Putamen (tissue), 1 donor: ENCODE measurements around the gene CCDC187.
A peak's percentile ranks its signal among the peaks of the same experiment; 100 is the strongest.

Experiments used
- DNase-seq: peaks from one replicate; pipeline ENCODE4 v3.0.0-alpha.2; 2016; ENCODE audit warnings: low spot score

CCDC187 gene

GRCh38 chr9:136339173-136339957 is 35.5 kb upstream of the CCDC187 start:
- DNase-seq, result peak; percentile 55

GRCh38 chr9:136338511-136338910 is 34.6 kb upstream of the CCDC187 start:
- DNase-seq, result no peak

GRCh38 chr9:136337416-136338395 is 33.8 kb upstream of the CCDC187 start:
- no peak for DNase-seq

GRCh38 chr9:136336881-136337280 is 33.0 kb upstream of the CCDC187 start:
- no peak for DNase-seq

GRCh38 chr9:136336156-136336870 is 32.4 kb upstream of the CCDC187 start:
- DNase-seq, result no peak

GRCh38 chr9:136335296-136336155 is 31.6 kb upstream of the CCDC187 start:
- DNase-seq, result no peak

GRCh38 chr9:136334541-136334940 is 30.6 kb upstream of the CCDC187 start:
- DNase-seq, result no peak

- no peak for DNase-seq
Observed at GRCh38 chr9:136333486-136333885, 29.6 kb upstream of the CCDC187 start.

- DNase-seq, result no peak
Observed at GRCh38 chr9:136333045-136333444, 29.2 kb upstream of the CCDC187 start.

- no peak for DNase-seq
Observed at GRCh38 chr9:136332482-136332983, 28.6 kb upstream of the CCDC187 start.

- no peak for DNase-seq
Observed at GRCh38 chr9:136331556-136332481, 27.9 kb upstream of the CCDC187 start.

GRCh38 chr9:136331030-136331429 is 27.1 kb upstream of the CCDC187 start:
- DNase-seq, result no peak

- no peak for DNase-seq
Observed at GRCh38 chr9:136330406-136330990, 26.6 kb upstream of the CCDC187 start.

GRCh38 chr9:136329636-136330405 is 25.9 kb upstream of the CCDC187 start:
- no peak for DNase-seq

- no peak for DNase-seq
Observed at GRCh38 chr9:136329211-136329627, 25.3 kb upstream of the CCDC187 start.

GRCh38 chr9:136328622-136329041 is 24.7 kb upstream of the CCDC187 start:
- peak; percentile 57 for DNase-seq

- DNase-seq, result no peak
Observed at GRCh38 chr9:136328011-136328621, 24.2 kb upstream of the CCDC187 start.

- no peak for DNase-seq
Observed at GRCh38 chr9:136327304-136327974, 23.5 kb upstream of the CCDC187 start, which contains the start of gene GPSM1. Gene GPSM1, plus strand, starts transcription at chr9:136327539. Its CDS starts 157 bp downstream, at chr9:136327696.
